Neural cell (in vitro differentiated cells): ENCODE results near the gene LRMDA. TPM values are rescaled to one million over a fixed set of nuclear protein-coding genes. Genes with fewer than 3 reads are reported as not detected.

Source experiments
- H2AFZ ChIP-seq: fragments of 200-600, 300-800 bp; sonication (generic), shearing (Covaris generic); 2 replicates; pipeline ENCODE4 v1.6.0; 2014; ENCODE audit warnings: low read depth, mild to moderate bottlenecking, antibody characterized with exemption, low read length, moderate library complexity
- H3F3A ChIP-seq: fragments of 200-600 bp; shearing (Covaris generic); 2 replicates; pipeline ENCODE4 v1.6.1; 2016; ENCODE audit warnings: mild to moderate bottlenecking, moderate library complexity, mixed read lengths, antibody characterized with exemption, low read length; ENCODE audit not compliant: insufficient read depth, poor library complexity, severe bottlenecking
- H3K27ac ChIP-seq: fragments of 200-600, 300-800 bp; sonication (generic), shearing (Covaris generic); 2 replicates; pipeline ENCODE4 v1.5.1; 2014; ENCODE audit warnings: mild to moderate bottlenecking, low read length, moderate library complexity
- H3K27me3 ChIP-seq: fragments of 300-800, 200-600 bp; sonication (generic), shearing (Covaris generic); 2 replicates; pipeline ENCODE4 v1.6.0; 2014; ENCODE audit warnings: mild to moderate bottlenecking, low read depth, low read length, moderate library complexity; ENCODE audit not compliant: insufficient read depth
- H3K36me3 ChIP-seq: fragments of 300-800, 200-600 bp; sonication (generic), shearing (Covaris generic); 2 replicates; pipeline ENCODE4 v1.5.1; 2014; ENCODE audit warnings: mild to moderate bottlenecking, antibody characterized with exemption, low read length, moderate library complexity; ENCODE audit not compliant: insufficient read depth
- H3K4me2 ChIP-seq: fragments of 300-800, 200-600 bp; sonication (generic), shearing (Covaris generic); 2 replicates; pipeline ENCODE4 v1.6.0; 2014; ENCODE audit warnings: mild to moderate bottlenecking, low read length
- H3K4me3 ChIP-seq: fragments of 300-800, 200-600 bp; sonication (generic), shearing (Covaris generic); 2 replicates; pipeline ENCODE4 v1.5.1; 2014; ENCODE audit warnings: mild to moderate bottlenecking, low read length, moderate library complexity
- H3K79me2 ChIP-seq: fragments of 200-600 bp; shearing (Covaris generic); replicated peaks from 2 replicates; pipeline ENCODE4 v1.6.0; 2014; ENCODE audit warnings: mild to moderate bottlenecking, low read length, moderate library complexity; ENCODE audit not compliant: insufficient read depth
- H3K9ac ChIP-seq: fragments of 300-800, 200-600 bp; sonication (generic), shearing (Covaris generic); 2 replicates; pipeline ENCODE4 v1.6.1; 2016; ENCODE audit warnings: mild to moderate bottlenecking, low read length, mixed read lengths
- H3K9me2 ChIP-seq: fragments of 200-600 bp; shearing (Covaris generic); 2 replicates; pipeline ENCODE4 v1.6.1; 2016; ENCODE audit warnings: mild to moderate bottlenecking, low read length, mixed read lengths; ENCODE audit not compliant: insufficient read depth
- H3K9me3 ChIP-seq: fragments of 200-600, 300-800 bp; sonication (generic), shearing (Covaris generic); 2 replicates; pipeline ENCODE4 v1.6.1; 2016; ENCODE audit warnings: mild to moderate bottlenecking, mixed run types, low read length, moderate library complexity, mixed read lengths
- H4K20me1 ChIP-seq: fragments of 200-600 bp; shearing (Covaris generic); 2 replicates; pipeline ENCODE4 v1.6.1; 2016; ENCODE audit warnings: mild to moderate bottlenecking, mixed run types; ENCODE audit not compliant: insufficient read depth
- CTCF ChIP-seq: fragments of 450-650 bp; IDR thresholded peaks from 2 replicates; pipeline ENCODE4 v1.5.1; 2014; ENCODE audit warnings: antibody characterized with exemption, mild to moderate bottlenecking, moderate library complexity; ENCODE audit not compliant: poor library complexity, severe bottlenecking
- EP300 ChIP-seq: fragments of 450-650 bp; conservative IDR thresholded peaks from 2 replicates; pipeline ENCODE4 v1.6.1; 2014; ENCODE audit warnings: antibody characterized with exemption, mild to moderate bottlenecking, moderate library complexity; ENCODE audit not compliant: poor library complexity, severe bottlenecking
- EZH2 ChIP-seq: fragments of 200-600, 300-800 bp; shearing (Covaris generic), sonication (generic); IDR thresholded peaks from 2 replicates; pipeline ENCODE4 v1.6.1; 2014; ENCODE audit warnings: antibody characterized with exemption, low read length, borderline replicate concordance, mild to moderate bottlenecking; ENCODE audit not compliant: insufficient read depth, poor library complexity, severe bottlenecking
- MXI1 ChIP-seq: fragments of 450-650 bp; conservative IDR thresholded peaks from 2 replicates; pipeline ENCODE4 v1.6.1; 2014; ENCODE audit warnings: antibody characterized with exemption, mild to moderate bottlenecking; ENCODE audit not compliant: poor library complexity, severe bottlenecking
- POLR2AphosphoS5 ChIP-seq: IDR thresholded peaks from 2 replicates; pipeline ENCODE4 v1.6.1; 2012
- RAD21 ChIP-seq: fragments of 450-650 bp; conservative IDR thresholded peaks from 2 replicates; pipeline ENCODE4 v1.6.1; 2014; ENCODE audit warnings: antibody characterized with exemption, mild to moderate bottlenecking, moderate library complexity
- REST ChIP-seq: IDR thresholded peaks from 2 replicates; pipeline ENCODE4 v1.6.1; 2012; ENCODE audit warnings: borderline replicate concordance
- SMC3 ChIP-seq: fragments of 450-650 bp; conservative IDR thresholded peaks from 2 replicates; pipeline ENCODE4 v1.6.1; 2014; ENCODE audit warnings: antibody characterized with exemption, mild to moderate bottlenecking, moderate library complexity; ENCODE audit not compliant: poor library complexity
- TAF1 ChIP-seq: IDR thresholded peaks from 2 replicates; pipeline ENCODE4 v1.6.1; 2012; ENCODE audit warnings: low read depth
- polyA plus RNA-seq: library from polyadenylated mRNA; depleted of rRNA; stranded (reverse); fragments of >200 nt; gene quantifications from 2 replicates; pipeline ENCODE4 v1.2.3, GENCODE V29; 2014

The LRMDA gene
- polyA plus RNA-seq, 1 donor from 2014 or later = 5.6 TPM

GRCh38 chr10:75860009-75860408 lies 428.6 kb downstream of the LRMDA start:
- TF ChIP-seq CTCF (no peak), EP300 (no peak), EZH2 (no peak), REST (no peak), MXI1 (no peak), RAD21 (no peak), TAF1 (no peak), SMC3 (no peak), POLR2AphosphoS5 (no peak)
- Histone ChIP-seq H3K4me2 (no peak overlapping the region), H2AFZ (no peak overlapping the region), H3K36me3 (no peaks in the 10 kb centered on the region), H3K4me3 (no peak overlapping the region), H3F3A (no peaks in the 10 kb centered on the region), H3K9ac (no peak overlapping the region), H3K27ac (no peak overlapping the region), H3K9me2 (no peaks in the 10 kb centered on the region), H4K20me1 (no peaks in the 10 kb centered on the region), H3K9me3 (no peaks in the 10 kb centered on the region), H3K27me3 (no peaks in the 10 kb centered on the region), H3K79me2 (no peaks in the 10 kb centered on the region)

- H3K27ac ChIP-seq = no peak overlapping the region
- H3K9ac ChIP-seq = no peak overlapping the region
- H2AFZ ChIP-seq = no peak overlapping the region
- no peaks in the 10 kb centered on the region for H3K9me2 ChIP-seq
- H3K79me2 ChIP-seq = no peaks in the 10 kb centered on the region
- no peak overlapping the region for H3K4me2 ChIP-seq
- H3K4me3 ChIP-seq = no peak overlapping the region
- no peak for TF ChIP-seq CTCF
- no peak for TF ChIP-seq EP300
- TF ChIP-seq REST = no peak
- TF ChIP-seq POLR2AphosphoS5 = no peak
- no peak for TF ChIP-seq TAF1
- TF ChIP-seq RAD21 = no peak
- TF ChIP-seq EZH2 = no peak
- no peak for TF ChIP-seq SMC3
- TF ChIP-seq MXI1 = no peak
- H3F3A ChIP-seq = no peaks in the 10 kb centered on the region
- no peaks in the 10 kb centered on the region for H3K9me3 ChIP-seq
- no peaks in the 10 kb centered on the region for H4K20me1 ChIP-seq
- no peaks in the 10 kb centered on the region for H3K36me3 ChIP-seq
- H3K27me3 ChIP-seq = no peaks in the 10 kb centered on the region
Observed at GRCh38 chr10:75861582-75861981, 430.2 kb downstream of the LRMDA start.
